ENCODE data around the gene PCNT. TPM values are rescaled to one million over a fixed set of nuclear protein-coding genes. Genes with fewer than 3 reads are reported as not detected.

The PCNT gene
- total and polyA plus RNA-seq, 2 of the 8 experiments (the other 6 are each of a cell fraction or from before 2014, with no cell fraction given) = 9.9 to 45.1 TPM

- Histone ChIP-seq H3K56ac (replicated peaks; ENCODE audit: insufficient read length, low read depth, low read length) (no peak overlapping the region), H3K14ac (ENCODE audit: insufficient read length) (no peak overlapping the region), H2BK12ac (ENCODE audit: low read depth, low read length) (no peak overlapping the region), H4K20me1 (replicated peaks in 1 of 2; ENCODE audit: control insufficient read depth in 1 of 2, insufficient read depth in 2 of 2, low read length in 2 of 2) (no peaks in the 10 kb centered on the region), H3K27ac (ENCODE audit: low read depth, low read length) (no peak overlapping the region), H2BK15ac (ENCODE audit: low read length) (no peak overlapping the region), H2AK5ac (ENCODE audit: low read depth, low read length) (no peak overlapping the region), H3K79me1 (ENCODE audit: low read depth, low read length) (no peaks in the 10 kb centered on the region), H4K5ac (ENCODE audit: insufficient read length, low read depth, low read length) (no peak overlapping the region), H3K36me3 (ENCODE audit: control insufficient read depth in 2 of 4, insufficient read depth in 4 of 4, low read length in 3 of 4) (peaks cover 4 to 25% (median 15%) of the 10 kb centered on the region in 4 experiments; a peak in 6 of 8 replicates), H3K27me3 (replicated peaks in 1 of 4; ENCODE audit: control insufficient read depth in 3 of 4, extremely low read depth in 1 of 4, insufficient read depth in 3 of 4, low read length in 3 of 4) (no peaks in the 10 kb centered on the region), H4K91ac (replicated peaks; ENCODE audit: insufficient read length, low read length) (no peak overlapping the region), H3K79me2 (ENCODE audit: control insufficient read depth in 1 of 2, insufficient read depth in 2 of 2, low read length in 2 of 2) (no peaks in the 10 kb centered on the region), H3K23ac (ENCODE audit: insufficient read length) (no peak overlapping the region), H3K18ac (ENCODE audit: extremely low read depth, low read length) (no peak overlapping the region), H3K4me1 (replicated peaks in 1 of 4; ENCODE audit: control insufficient read depth in 3 of 4, insufficient read depth in 4 of 4, low read length in 3 of 4) (peaks cover 0 to 16% (median 6%) of the 10 kb centered on the region in 4 experiments; a peak in 5 of 7 replicates), H3K4me3 (ENCODE audit: extremely low read depth in 1 of 4, insufficient read depth in 2 of 4, low read depth in 3 of 4, low read length in 4 of 4) (no peak overlapping the region), H3K9me3 (ENCODE audit: insufficient read depth in 2 of 2, low read depth in 1 of 2, low read length in 1 of 2) (no peaks in the 10 kb centered on the region), H2BK5ac (ENCODE audit: low read depth, low read length) (no peak overlapping the region), H3K9ac (replicated peaks in 1 of 4; ENCODE audit: extremely low read depth in 1 of 4, low read depth in 3 of 4, low read length in 3 of 4) (no peak overlapping the region), H2BK20ac (ENCODE audit: low read length) (no peak overlapping the region), H3K4ac (replicated peaks; ENCODE audit: insufficient read length, low read depth, low read length) (no peak overlapping the region), H3K4me2 (ENCODE audit: insufficient read depth in 1 of 2, low read depth in 2 of 2, low read length in 2 of 2) (no peak overlapping the region), H4K8ac (ENCODE audit: extremely low read depth, insufficient read depth, low read length) (no peak overlapping the region), H2AFZ (ENCODE audit: low read length) (no peak overlapping the region), H3K23me2 (ENCODE audit: low read depth, low read length) (0 out of 2 replicates have a peak, but pooled peaks cover 2% of the 10 kb centered on the region), H2BK120ac (replicated peaks; ENCODE audit: low read depth, low read length) (no peak overlapping the region)
- DNase-seq (ENCODE audit: low read depth in 1 of 2, low spot score in 2 of 2) (no peak), FAIRE-seq (no peak)
- TF ChIP-seq TCF12 (IDR thresholded peaks at IDR 0.05; ENCODE audit: low read depth, low read length) = no peak
- TF ChIP-seq EP300 (IDR thresholded peaks at IDR 0.05; ENCODE audit: borderline replicate concordance in 1 of 2, low read depth in 2 of 2, low read length in 2 of 2) = no peak
- TF ChIP-seq EGR1 (IDR thresholded peaks at IDR 0.05; ENCODE audit: borderline replicate concordance, low read depth, low read length) = no peak
- no peak for TF ChIP-seq CHD1 (IDR thresholded peaks at IDR 0.05; ENCODE audit: low read depth, low read length)
- TF ChIP-seq KDM1A (IDR thresholded peaks at IDR 0.05; ENCODE audit: borderline replicate concordance, low read length) = no peak
- TF ChIP-seq CBX8 (IDR thresholded peaks at IDR 0.05; ENCODE audit: borderline replicate concordance, low read depth, low read length) = no peak
- TF ChIP-seq SP1 (IDR thresholded peaks at IDR 0.05; ENCODE audit: low read depth, low read length) = no peak
- TF ChIP-seq SP4 (IDR thresholded peaks at IDR 0.05; ENCODE audit: low read length) = no peak
- no peak for TF ChIP-seq FOSL1 (IDR thresholded peaks at IDR 0.05; ENCODE audit: insufficient read depth, low read depth, low read length)
- no peak for TF ChIP-seq YY1 (IDR thresholded peaks at IDR 0.05; ENCODE audit: low read depth, low read length)
- no peak for TF ChIP-seq BCL11A (IDR thresholded peaks at IDR 0.05; ENCODE audit: low read depth in 2 of 2, low read length in 2 of 2)
- TF ChIP-seq, protein P1, sequence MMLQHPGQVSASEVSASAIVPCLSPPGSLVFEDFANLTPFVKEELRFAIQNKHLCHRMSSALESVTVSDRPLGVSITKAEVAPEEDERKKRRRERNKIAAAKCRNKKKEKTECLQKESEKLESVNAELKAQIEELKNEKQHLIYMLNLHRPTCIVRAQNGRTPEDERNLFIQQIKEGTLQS (IDR thresholded peaks at IDR 0.05; ENCODE audit: insufficient read depth, low read depth, low read length) = no peak
- ChIA-PET CTCF (ENCODE audit: partially characterized antibody) (no interaction called here), POLR2A (ENCODE audit: partially characterized antibody) (interaction anchor here (1.9 kb wide), 1 partner anchor 9 kb away, joined by 7 read pairs; no protein-coding TSS in a partner anchor)
- WGBS, 2 experiments (ENCODE audit: extremely low coverage in 1 of 2, insufficient coverage in 1 of 2, insufficient read length in 1 of 2, insufficient replicate concordance in 2 of 2, low coverage in 1 of 2, low lambda C conversion rate in 2 of 2, missing lambda C conversion rate in 1 of 2) = 90% methylated on average over 16 of the region's 16 CpGs; no CpG with 5 or more reads in 1 of the 2 experiments
Measured at GRCh38 chr21:46420241-46421190, 96.6 kb downstream of the PCNT start.
